ENCODE data around the gene ZMIZ1.

Gene ZMIZ1

GRCh38 chr10:79303631-79304478 is 235.1 kb downstream of the ZMIZ1 start:
- peaks cover 0 to 8% of the 10 kb centered on the region in 2 experiments for H3K4me1 ChIP-seq (ENCODE audit: control insufficient read depth in 1 of 2, insufficient read depth in 2 of 2, low read length in 2 of 2)
- H2AK5ac ChIP-seq (ENCODE audit: low read length): no peak overlapping the region
- no peaks in the 10 kb centered on the region for H3K27me3 ChIP-seq (ENCODE audit: insufficient read depth, low read length)
- H2BK5ac ChIP-seq (ENCODE audit: low read depth, low read length, poor library complexity): no peak overlapping the region
- H4K8ac ChIP-seq (ENCODE audit: low read depth, low read length): no peak overlapping the region
- H3K9me3 ChIP-seq (ENCODE audit: insufficient read depth, low read depth, low read length): no peaks in the 10 kb centered on the region
- H3K4me2 ChIP-seq (ENCODE audit: low read length): no peak overlapping the region
- no peak overlapping the region for H4K12ac ChIP-seq (ENCODE audit: low read depth, low read length)
- H3K79me2 ChIP-seq (ENCODE audit: control insufficient read depth, insufficient read depth, low read length, poor library complexity): no peaks in the 10 kb centered on the region
- no peak overlapping the region for H3K27ac ChIP-seq (ENCODE audit: low read depth, low read length)
- no peak overlapping the region for H3K18ac ChIP-seq (ENCODE audit: low read length)
- H3K9ac ChIP-seq (ENCODE audit: low read length): no peak overlapping the region
- H3K14ac ChIP-seq (ENCODE audit: low read length): no peak overlapping the region
- WGBS (ENCODE audit: extremely low coverage, insufficient coverage, insufficient read length): no CpG with 5 or more reads among the region's 25 CpGs
- no peaks in the 10 kb centered on the region for H3K79me1 ChIP-seq (ENCODE audit: low read length)
- H3K4me3 ChIP-seq (ENCODE audit: low read depth, low read length): no peak overlapping the region
- no peak overlapping the region for H2AFZ ChIP-seq (ENCODE audit: insufficient read depth, low read length, poor library complexity)
- peaks cover 95% of the 10 kb centered on the region in 2 experiments for H3K36me3 ChIP-seq (ENCODE audit: control insufficient read depth in 1 of 2, insufficient read depth in 2 of 2, low read length in 2 of 2)
- DNase-seq: no peak
- H2BK12ac ChIP-seq (ENCODE audit: low read length): no peak overlapping the region
- no peak overlapping the region for H3K23ac ChIP-seq (ENCODE audit: low read length)
- no peak overlapping the region for H2BK120ac ChIP-seq (ENCODE audit: insufficient read depth, low read length, poor library complexity)
- no peak overlapping the region for H4K91ac ChIP-seq (ENCODE audit: low read depth, low read length)
- no peak overlapping the region for H3K4ac ChIP-seq (ENCODE audit: low read depth, low read length)

DNA sequence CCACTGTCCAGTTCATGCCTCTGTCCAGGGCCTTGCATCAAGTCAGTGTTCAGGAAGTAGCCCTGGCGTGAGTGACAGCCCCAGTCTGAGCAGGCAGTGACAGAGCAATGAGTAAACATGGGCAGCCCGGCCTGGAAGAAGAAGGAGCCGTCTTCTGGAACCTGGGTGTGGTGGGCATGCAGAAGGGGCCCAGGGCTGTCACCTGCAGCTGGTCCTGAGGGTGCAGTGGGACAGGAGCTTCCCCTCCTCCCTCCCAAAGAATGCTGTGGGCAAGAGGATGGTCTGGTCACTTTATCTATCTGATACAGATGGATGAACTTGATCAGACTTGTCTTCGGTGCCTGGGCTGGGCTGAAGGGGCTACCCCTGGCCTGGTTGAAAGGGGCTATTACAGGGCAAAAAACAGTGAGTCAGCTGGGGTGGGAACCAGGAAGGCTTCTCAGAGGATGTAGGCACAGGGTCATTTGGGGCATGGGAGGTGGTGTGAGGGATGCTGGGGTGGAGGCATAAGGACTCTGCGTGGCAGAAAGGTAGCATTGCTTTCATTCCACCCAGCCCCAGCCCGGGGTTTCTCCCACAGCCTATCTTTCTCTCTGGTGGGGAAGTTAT is 235.8 kb downstream of the ZMIZ1 start:
- no peak overlapping the region for H2BK5ac ChIP-seq (ENCODE audit: low read depth, low read length, poor library complexity)
- H4K8ac ChIP-seq (ENCODE audit: low read depth, low read length): no peak overlapping the region
- H3K27ac ChIP-seq (ENCODE audit: low read depth, low read length): no peak overlapping the region
- H3K4me3 ChIP-seq (ENCODE audit: low read depth, low read length): no peak overlapping the region
- H2BK12ac ChIP-seq (ENCODE audit: low read length): no peak overlapping the region
- peaks cover 0 to 4% of the 10 kb centered on the region in 2 experiments for H3K4me1 ChIP-seq (ENCODE audit: control insufficient read depth in 1 of 2, insufficient read depth in 2 of 2, low read length in 2 of 2)
- H2BK120ac ChIP-seq (ENCODE audit: insufficient read depth, low read length, poor library complexity): no peak overlapping the region
- H3K79me1 ChIP-seq (ENCODE audit: low read length): no peaks in the 10 kb centered on the region
- no peak overlapping the region for H4K91ac ChIP-seq (ENCODE audit: low read depth, low read length)
- peaks cover 95% of the 10 kb centered on the region in 2 experiments for H3K36me3 ChIP-seq (ENCODE audit: control insufficient read depth in 1 of 2, insufficient read depth in 2 of 2, low read length in 2 of 2)
- no peak overlapping the region for H3K4me2 ChIP-seq (ENCODE audit: low read length)
- H3K9ac ChIP-seq (ENCODE audit: low read length): no peak overlapping the region
- H3K27me3 ChIP-seq (ENCODE audit: insufficient read depth, low read length): no peaks in the 10 kb centered on the region
- H3K9me3 ChIP-seq (ENCODE audit: insufficient read depth, low read depth, low read length): no peaks in the 10 kb centered on the region
- no peak overlapping the region for H2AK5ac ChIP-seq (ENCODE audit: low read length)
- WGBS (ENCODE audit: extremely low coverage, insufficient coverage, insufficient read length): no CpG with 5 or more reads among the region's 6 CpGs
- no peaks in the 10 kb centered on the region for H3K79me2 ChIP-seq (ENCODE audit: control insufficient read depth, insufficient read depth, low read length, poor library complexity)
- H3K4ac ChIP-seq (ENCODE audit: low read depth, low read length): no peak overlapping the region
- no peak overlapping the region for H3K14ac ChIP-seq (ENCODE audit: low read length)
- no peak overlapping the region for H3K23ac ChIP-seq (ENCODE audit: low read length)
- DNase-seq: no peak
- no peak overlapping the region for H2AFZ ChIP-seq (ENCODE audit: insufficient read depth, low read length, poor library complexity)
- no peak overlapping the region for H4K12ac ChIP-seq (ENCODE audit: low read depth, low read length)
- no peak overlapping the region for H3K18ac ChIP-seq (ENCODE audit: low read length)

- Histone ChIP-seq H3K4me1 (ENCODE audit: control insufficient read depth in 1 of 2, insufficient read depth in 2 of 2, low read length in 2 of 2) (no peaks in the 10 kb centered on the region), H2AFZ (ENCODE audit: insufficient read depth, low read length, poor library complexity) (no peak overlapping the region), H3K4me2 (ENCODE audit: low read length) (no peak overlapping the region), H4K91ac (ENCODE audit: low read depth, low read length) (no peak overlapping the region), H2BK12ac (ENCODE audit: low read length) (no peak overlapping the region), H3K9me3 (ENCODE audit: insufficient read depth, low read depth, low read length) (no peaks in the 10 kb centered on the region), H2AK5ac (ENCODE audit: low read length) (no peak overlapping the region), H3K23ac (ENCODE audit: low read length) (no peak overlapping the region), H3K18ac (ENCODE audit: low read length) (no peak overlapping the region), H3K27me3 (ENCODE audit: insufficient read depth, low read length) (no peaks in the 10 kb centered on the region), H3K79me2 (ENCODE audit: control insufficient read depth, insufficient read depth, low read length, poor library complexity) (no peaks in the 10 kb centered on the region), H3K36me3 (ENCODE audit: control insufficient read depth in 1 of 2, insufficient read depth in 2 of 2, low read length in 2 of 2) (peaks cover 95% of the 10 kb centered on the region in 2 experiments), H3K79me1 (ENCODE audit: low read length) (no peaks in the 10 kb centered on the region), H4K8ac (ENCODE audit: low read depth, low read length) (no peak overlapping the region), H3K4me3 (ENCODE audit: low read depth, low read length) (no peak overlapping the region), H3K27ac (ENCODE audit: low read depth, low read length) (no peak overlapping the region), H3K14ac (ENCODE audit: low read length) (no peak overlapping the region), H3K4ac (ENCODE audit: low read depth, low read length) (no peak overlapping the region), H3K9ac (ENCODE audit: low read length) (no peak overlapping the region), H2BK5ac (ENCODE audit: low read depth, low read length, poor library complexity) (no peak overlapping the region), H4K12ac (ENCODE audit: low read depth, low read length) (no peak overlapping the region), H2BK120ac (ENCODE audit: insufficient read depth, low read length, poor library complexity) (no peak overlapping the region)
- no CpG with 5 or more reads among the region's 8 CpGs for WGBS (ENCODE audit: extremely low coverage, insufficient coverage, insufficient read length)
- no peak for DNase-seq
Measured at GRCh38 chr10:79305515-79305914, 236.7 kb downstream of the ZMIZ1 start.

DNA sequence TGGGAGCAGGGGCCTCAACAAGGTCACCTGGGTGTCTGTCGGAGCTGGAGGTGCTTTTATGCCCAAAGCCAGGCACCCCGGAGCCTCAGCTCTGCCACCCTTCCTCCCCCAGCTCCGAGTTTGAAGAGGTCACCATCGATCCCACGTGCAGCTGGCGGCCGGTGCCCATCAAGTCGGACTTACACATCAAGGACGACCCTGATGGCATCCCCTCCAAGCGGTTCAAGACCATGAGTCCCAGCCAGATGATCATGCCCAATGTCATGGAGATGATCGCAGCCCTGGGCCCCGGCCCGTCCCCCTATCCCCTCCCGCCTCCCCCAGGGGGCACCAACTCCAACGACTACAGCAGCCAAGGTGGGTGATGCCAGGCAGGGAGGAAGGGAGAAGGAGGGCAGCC is 237.2 kb downstream of the ZMIZ1 start:
- no peak overlapping the region for H3K9ac ChIP-seq (ENCODE audit: low read length)
- H3K4me2 ChIP-seq (ENCODE audit: low read length): no peak overlapping the region
- no peak overlapping the region for H3K4ac ChIP-seq (ENCODE audit: low read depth, low read length)
- no peak overlapping the region for H2BK12ac ChIP-seq (ENCODE audit: low read length)
- H4K8ac ChIP-seq (ENCODE audit: low read depth, low read length): no peak overlapping the region
- no peak overlapping the region for H2AK5ac ChIP-seq (ENCODE audit: low read length)
- H2BK5ac ChIP-seq (ENCODE audit: low read depth, low read length, poor library complexity): no peak overlapping the region
- H3K4me1 ChIP-seq (ENCODE audit: control insufficient read depth in 1 of 2, insufficient read depth in 2 of 2, low read length in 2 of 2): no peaks in the 10 kb centered on the region
- H3K14ac ChIP-seq (ENCODE audit: low read length): no peak overlapping the region
- H4K12ac ChIP-seq (ENCODE audit: low read depth, low read length): no peak overlapping the region
- H3K79me2 ChIP-seq (ENCODE audit: control insufficient read depth, insufficient read depth, low read length, poor library complexity): no peaks in the 10 kb centered on the region
- H2BK120ac ChIP-seq (ENCODE audit: insufficient read depth, low read length, poor library complexity): no peak overlapping the region
- peaks cover 95% of the 10 kb centered on the region in 2 experiments for H3K36me3 ChIP-seq (ENCODE audit: control insufficient read depth in 1 of 2, insufficient read depth in 2 of 2, low read length in 2 of 2)
- H3K27ac ChIP-seq (ENCODE audit: low read depth, low read length): no peak overlapping the region
- H3K4me3 ChIP-seq (ENCODE audit: low read depth, low read length): no peak overlapping the region
- H3K18ac ChIP-seq (ENCODE audit: low read length): no peak overlapping the region
- no peaks in the 10 kb centered on the region for H3K27me3 ChIP-seq (ENCODE audit: insufficient read depth, low read length)
- H3K23ac ChIP-seq (ENCODE audit: low read length): no peak overlapping the region
- no peak overlapping the region for H4K91ac ChIP-seq (ENCODE audit: low read depth, low read length)
- no peaks in the 10 kb centered on the region for H3K9me3 ChIP-seq (ENCODE audit: insufficient read depth, low read depth, low read length)
- no peaks in the 10 kb centered on the region for H3K79me1 ChIP-seq (ENCODE audit: low read length)
- no peak for DNase-seq
- H2AFZ ChIP-seq (ENCODE audit: insufficient read depth, low read length, poor library complexity): no peak overlapping the region
- WGBS (ENCODE audit: extremely low coverage, insufficient coverage, insufficient read length): no CpG with 5 or more reads among the region's 15 CpGs

Data from trophoblast cell (in vitro differentiated cells and primary cell).